Measurements from ENCODE around the gene IGSF21.

The IGSF21 gene

DNA sequence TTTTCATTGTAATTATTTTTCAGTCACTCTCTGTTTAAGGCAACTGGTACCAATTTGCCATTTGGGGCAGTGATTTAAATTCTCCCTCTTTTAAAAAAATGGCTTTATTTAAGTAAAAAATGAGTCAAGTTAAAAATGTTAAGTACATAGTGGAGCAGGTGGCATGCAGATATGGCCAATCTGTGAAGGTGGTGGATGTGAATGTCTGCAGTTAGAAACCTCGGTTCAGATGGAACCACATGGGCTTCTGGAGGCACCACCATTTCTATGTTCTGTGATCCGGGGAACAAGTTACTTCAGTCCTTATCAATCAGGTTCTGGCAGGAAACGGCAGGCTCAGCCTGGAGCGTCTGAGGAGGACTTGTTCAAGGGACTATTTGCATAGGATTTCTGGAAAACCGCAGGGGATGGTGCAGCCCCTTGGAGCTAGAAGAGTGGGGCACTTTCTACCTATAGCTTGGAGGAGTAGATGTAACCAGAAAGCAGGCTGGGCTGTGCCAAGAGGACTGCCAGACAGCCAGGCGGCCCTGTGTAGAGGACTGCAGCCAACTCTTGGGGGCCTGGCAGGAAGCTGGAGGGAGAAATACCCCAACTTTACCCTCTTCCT is 12.3 kb downstream of the IGSF21 start:
- Histone ChIP-seq H3K4me1 (ENCODE audit: insufficient read depth, insufficient read length) (no peaks in the 10 kb centered on the region), H3K9me3 (ENCODE audit: insufficient read depth, low read length) (no peaks in the 10 kb centered on the region), H3K27me3 (ENCODE audit: insufficient read depth, insufficient read length) (peaks cover 15% of the 10 kb centered on the region), H3K9ac (ENCODE audit: insufficient read length, low read depth) (no peak overlapping the region), H3K4me3 (ENCODE audit: insufficient read length, low read depth) (no peak overlapping the region), H3K36me3 (ENCODE audit: insufficient read depth, insufficient read length, low read length) (no peaks in the 10 kb centered on the region)
- no peak for DNase-seq (ENCODE audit: low read depth, low spot score)
- TF ChIP-seq ZNF274 (IDR thresholded peaks at IDR 0.05; ENCODE audit: low read depth, low read length) (no peak), YY1 (IDR thresholded peaks at IDR 0.05; ENCODE audit: insufficient read depth, insufficient read length) (no peak), SUZ12 (IDR thresholded peaks at IDR 0.05; ENCODE audit: extremely low read depth, insufficient read depth, insufficient read length) (no peak)

DNA sequence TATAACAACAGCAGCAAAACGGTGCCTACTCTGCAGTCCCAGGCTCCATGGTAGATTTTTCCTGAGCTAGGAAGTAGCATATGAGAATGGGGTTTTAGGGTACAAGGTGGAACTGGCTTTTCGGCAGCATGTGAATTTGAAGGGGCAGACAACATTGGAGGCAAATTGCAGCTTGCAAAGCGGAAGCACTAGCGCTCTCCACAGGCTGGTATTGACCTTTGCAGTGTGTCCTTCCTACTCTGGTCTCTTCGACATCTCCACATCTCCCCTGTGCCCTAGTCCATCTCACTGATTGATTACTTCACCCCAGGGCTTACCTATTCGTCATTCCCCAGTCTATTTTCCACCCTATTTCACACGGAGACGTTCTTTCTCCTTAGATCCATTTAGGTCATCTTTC is 13.0 kb downstream of the IGSF21 start:
- Histone ChIP-seq H3K27me3 (ENCODE audit: insufficient read depth, insufficient read length) (peaks cover 9% of the 10 kb centered on the region), H3K9me3 (ENCODE audit: insufficient read depth, low read length) (no peaks in the 10 kb centered on the region), H3K36me3 (ENCODE audit: insufficient read depth, insufficient read length, low read length) (no peaks in the 10 kb centered on the region), H3K4me3 (ENCODE audit: insufficient read length, low read depth) (no peak overlapping the region), H3K9ac (ENCODE audit: insufficient read length, low read depth) (no peak overlapping the region), H3K4me1 (ENCODE audit: insufficient read depth, insufficient read length) (no peaks in the 10 kb centered on the region)
- no peak for DNase-seq (ENCODE audit: low read depth, low spot score)
- TF ChIP-seq ZNF274 (IDR thresholded peaks at IDR 0.05; ENCODE audit: low read depth, low read length): no peak
- TF ChIP-seq SUZ12 (IDR thresholded peaks at IDR 0.05; ENCODE audit: extremely low read depth, insufficient read depth, insufficient read length): no peak
- no peak for TF ChIP-seq YY1 (IDR thresholded peaks at IDR 0.05; ENCODE audit: insufficient read depth, insufficient read length)

DNA sequence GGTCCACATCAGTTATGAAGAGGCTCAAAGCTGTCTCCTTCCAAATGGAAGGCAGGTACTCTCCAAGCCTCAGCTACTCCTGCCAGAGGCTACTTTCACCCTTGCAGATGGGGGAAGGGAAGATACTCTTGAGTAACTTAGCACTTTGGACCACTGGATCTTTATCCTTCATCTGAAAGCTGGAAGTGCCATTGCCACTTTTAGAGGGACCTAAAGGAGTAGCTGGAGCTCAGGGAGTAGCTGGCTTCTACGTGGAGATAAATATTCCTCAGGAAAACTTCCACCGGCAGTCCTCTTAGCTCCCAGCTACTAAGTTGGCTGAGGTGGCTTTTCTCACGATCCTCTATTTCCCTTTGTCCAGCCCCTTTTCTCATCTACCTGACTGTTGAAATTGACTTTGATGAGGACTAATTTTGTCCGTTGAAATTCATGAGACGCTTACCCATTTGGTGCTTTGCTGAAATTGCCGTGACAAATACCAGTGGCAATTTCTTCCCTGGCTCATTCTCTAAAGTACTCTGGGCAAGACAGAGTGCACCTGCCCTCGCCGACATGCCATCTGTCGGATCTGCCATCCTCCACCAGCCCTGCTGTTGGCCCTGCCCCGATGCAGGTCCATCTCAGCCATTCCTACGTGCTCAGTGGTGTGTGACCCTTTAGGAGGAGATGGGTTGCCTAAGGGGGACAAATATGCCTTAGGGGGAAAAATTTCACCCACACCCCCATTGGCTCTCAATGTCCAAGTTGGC is 13.6 kb downstream of the IGSF21 start:
- no peak overlapping the region for H3K4me3 ChIP-seq (ENCODE audit: insufficient read length, low read depth)
- no peak for DNase-seq (ENCODE audit: low read depth, low spot score)
- TF ChIP-seq YY1 (IDR thresholded peaks at IDR 0.05; ENCODE audit: insufficient read depth, insufficient read length) (no peak), SUZ12 (IDR thresholded peaks at IDR 0.05; ENCODE audit: extremely low read depth, insufficient read depth, insufficient read length) (no peak), ZNF274 (IDR thresholded peaks at IDR 0.05; ENCODE audit: low read depth, low read length) (no peak)
- no peak overlapping the region for H3K9ac ChIP-seq (ENCODE audit: insufficient read length, low read depth)
- H3K27me3 ChIP-seq (ENCODE audit: insufficient read depth, insufficient read length): peaks cover 7% of the 10 kb centered on the region
- H3K9me3 ChIP-seq (ENCODE audit: insufficient read depth, low read length): no peaks in the 10 kb centered on the region
- H3K36me3 ChIP-seq (ENCODE audit: insufficient read depth, insufficient read length, low read length): no peaks in the 10 kb centered on the region
- no peaks in the 10 kb centered on the region for H3K4me1 ChIP-seq (ENCODE audit: insufficient read depth, insufficient read length)

DNA sequence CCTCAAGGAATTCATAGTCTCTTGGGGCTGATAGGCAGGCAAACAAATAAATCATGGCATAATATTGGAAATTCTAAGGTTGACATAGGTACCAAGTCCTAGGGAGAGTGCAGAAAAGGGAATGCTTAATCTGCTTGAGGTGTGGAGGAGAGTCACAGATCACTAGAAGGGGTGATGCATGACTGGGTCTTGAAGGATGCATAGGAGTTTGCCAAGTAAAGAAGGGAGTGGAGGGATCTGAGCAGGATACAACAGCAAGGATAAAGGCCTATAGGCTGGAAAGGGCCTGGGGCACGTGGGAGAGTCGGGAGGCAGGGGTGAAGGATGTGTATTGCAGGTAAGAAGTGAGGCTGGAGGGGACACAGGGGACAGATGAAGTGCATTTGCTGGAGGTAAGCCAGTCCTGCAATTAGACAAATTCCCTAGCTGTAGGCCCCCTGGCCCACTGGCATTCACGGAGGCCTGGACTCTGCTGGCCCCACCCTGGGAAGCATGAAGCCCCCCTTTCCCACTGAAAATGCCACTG is 15.9 kb downstream of the IGSF21 start:
- Histone ChIP-seq H3K9ac (ENCODE audit: insufficient read length, low read depth) (no peak overlapping the region), H3K4me3 (ENCODE audit: insufficient read length, low read depth) (no peak overlapping the region), H3K27me3 (ENCODE audit: insufficient read depth, insufficient read length) (peaks cover 2% of the 10 kb centered on the region), H3K9me3 (ENCODE audit: insufficient read depth, low read length) (no peaks in the 10 kb centered on the region), H3K36me3 (ENCODE audit: insufficient read depth, insufficient read length, low read length) (no peaks in the 10 kb centered on the region), H3K4me1 (ENCODE audit: insufficient read depth, insufficient read length) (no peaks in the 10 kb centered on the region)
- TF ChIP-seq ZNF274 (IDR thresholded peaks at IDR 0.05; ENCODE audit: low read depth, low read length) (no peak), YY1 (IDR thresholded peaks at IDR 0.05; ENCODE audit: insufficient read depth, insufficient read length) (no peak), SUZ12 (IDR thresholded peaks at IDR 0.05; ENCODE audit: extremely low read depth, insufficient read depth, insufficient read length) (no peak)
- DNase-seq (ENCODE audit: low read depth, low spot score): no peak

DNA sequence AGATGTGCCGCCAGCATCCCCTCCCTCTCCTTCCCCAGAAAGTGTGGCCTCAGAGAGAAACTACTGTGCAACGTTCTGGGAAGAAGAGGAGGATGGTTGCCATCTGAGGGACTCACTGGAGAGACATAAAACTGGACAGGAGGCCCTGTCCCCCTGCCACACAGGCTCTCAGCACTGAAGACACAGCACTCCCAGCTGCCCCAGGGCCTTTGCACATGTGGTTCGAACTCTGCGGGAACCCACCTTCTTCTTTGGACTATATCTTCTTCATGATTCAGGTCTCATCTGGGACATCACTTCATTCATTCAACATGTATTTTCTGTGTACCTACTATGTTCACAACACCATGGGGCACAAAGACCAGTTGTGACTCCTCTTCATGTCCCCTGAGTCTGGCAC is 17.4 kb downstream of the IGSF21 start:
- no peaks in the 10 kb centered on the region for H3K36me3 ChIP-seq (ENCODE audit: insufficient read depth, insufficient read length, low read length)
- H3K9ac ChIP-seq (ENCODE audit: insufficient read length, low read depth): no peak overlapping the region
- no peak overlapping the region for H3K4me3 ChIP-seq (ENCODE audit: insufficient read length, low read depth)
- H3K27me3 ChIP-seq (ENCODE audit: insufficient read depth, insufficient read length): no peaks in the 10 kb centered on the region
- H3K4me1 ChIP-seq (ENCODE audit: insufficient read depth, insufficient read length): no peaks in the 10 kb centered on the region
- DNase-seq (ENCODE audit: low read depth, low spot score): no peak
- no peak for TF ChIP-seq SUZ12 (IDR thresholded peaks at IDR 0.05; ENCODE audit: extremely low read depth, insufficient read depth, insufficient read length)
- H3K9me3 ChIP-seq (ENCODE audit: insufficient read depth, low read length): no peaks in the 10 kb centered on the region

DNA sequence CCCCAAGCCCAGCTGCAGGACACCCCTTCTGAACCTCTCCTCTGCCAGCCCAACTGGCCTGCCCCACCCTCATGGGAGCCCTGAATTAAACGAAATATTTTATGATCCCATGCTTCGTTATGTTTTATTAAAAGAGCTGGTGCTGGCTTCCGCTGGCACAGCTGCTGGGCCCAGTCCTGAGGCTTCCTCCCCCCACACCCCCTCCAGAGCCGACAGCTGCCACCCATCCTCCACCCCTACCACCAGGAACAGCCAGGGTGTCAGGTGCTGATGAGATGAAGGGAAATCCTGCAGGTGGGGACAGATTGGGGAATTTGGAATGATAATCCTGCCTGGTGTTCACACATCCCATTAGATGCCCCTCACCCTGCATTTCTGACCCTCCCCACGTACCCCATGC is 19.0 kb downstream of the IGSF21 start:
- Histone ChIP-seq H3K4me3 (ENCODE audit: insufficient read length, low read depth) (no peak overlapping the region), H3K36me3 (ENCODE audit: insufficient read depth, insufficient read length, low read length) (no peaks in the 10 kb centered on the region), H3K27me3 (ENCODE audit: insufficient read depth, insufficient read length) (no peaks in the 10 kb centered on the region), H3K9ac (ENCODE audit: insufficient read length, low read depth) (no peak overlapping the region), H3K9me3 (ENCODE audit: insufficient read depth, low read length) (no peaks in the 10 kb centered on the region), H3K4me1 (ENCODE audit: insufficient read depth, insufficient read length) (no peaks in the 10 kb centered on the region)
- no peak for DNase-seq (ENCODE audit: low read depth, low spot score)
- TF ChIP-seq YY1 (IDR thresholded peaks at IDR 0.05; ENCODE audit: insufficient read depth, insufficient read length) (no peak), SUZ12 (IDR thresholded peaks at IDR 0.05; ENCODE audit: extremely low read depth, insufficient read depth, insufficient read length) (no peak), ZNF274 (IDR thresholded peaks at IDR 0.05; ENCODE audit: low read depth, low read length) (no peak)

DNA sequence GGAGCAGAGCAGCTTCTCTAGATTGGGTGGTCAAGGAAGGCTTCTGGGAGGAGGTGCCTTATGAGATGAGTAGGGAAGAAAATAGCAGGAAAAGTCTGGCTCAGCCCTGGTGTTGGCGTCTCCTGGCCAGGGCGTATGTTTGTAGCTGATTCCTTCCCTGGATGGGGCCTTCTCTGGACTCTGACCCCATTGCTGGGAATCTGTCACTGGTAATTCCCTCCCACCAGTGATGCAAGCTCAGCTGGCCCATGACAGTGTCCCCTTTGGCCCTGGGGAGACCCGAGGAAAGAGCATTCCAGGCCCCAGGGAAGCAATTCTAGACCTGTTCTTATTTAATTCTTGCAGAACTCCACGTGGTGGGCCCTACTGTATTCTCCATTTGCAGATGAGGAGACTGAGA is 20.7 kb downstream of the IGSF21 start:
- Histone ChIP-seq H3K4me1 (ENCODE audit: insufficient read depth, insufficient read length) (peaks cover 8% of the 10 kb centered on the region), H3K9ac (ENCODE audit: insufficient read length, low read depth) (no peak overlapping the region), H3K27me3 (ENCODE audit: insufficient read depth, insufficient read length) (no peaks in the 10 kb centered on the region), H3K9me3 (ENCODE audit: insufficient read depth, low read length) (no peaks in the 10 kb centered on the region), H3K36me3 (ENCODE audit: insufficient read depth, insufficient read length, low read length) (no peaks in the 10 kb centered on the region), H3K4me3 (ENCODE audit: insufficient read length, low read depth) (no peak overlapping the region)
- TF ChIP-seq YY1 (IDR thresholded peaks at IDR 0.05; ENCODE audit: insufficient read depth, insufficient read length) (no peak), SUZ12 (IDR thresholded peaks at IDR 0.05; ENCODE audit: extremely low read depth, insufficient read depth, insufficient read length) (no peak), ZNF274 (IDR thresholded peaks at IDR 0.05; ENCODE audit: low read depth, low read length) (no peak)
- DNase-seq (ENCODE audit: low read depth, low spot score): no peak
